GM21723 (cell line): ENCODE measurements around the gene NCOA1.

Experiments
- ATAC-seq: cut with Tn5 transposase; IDR thresholded peaks from one replicate; pipeline ENCODE4 v1.9.1; 2021; ENCODE audit warnings: mild to moderate bottlenecking, moderate library complexity; ENCODE audit not compliant: unreplicated experiment

The NCOA1 gene

DNA sequence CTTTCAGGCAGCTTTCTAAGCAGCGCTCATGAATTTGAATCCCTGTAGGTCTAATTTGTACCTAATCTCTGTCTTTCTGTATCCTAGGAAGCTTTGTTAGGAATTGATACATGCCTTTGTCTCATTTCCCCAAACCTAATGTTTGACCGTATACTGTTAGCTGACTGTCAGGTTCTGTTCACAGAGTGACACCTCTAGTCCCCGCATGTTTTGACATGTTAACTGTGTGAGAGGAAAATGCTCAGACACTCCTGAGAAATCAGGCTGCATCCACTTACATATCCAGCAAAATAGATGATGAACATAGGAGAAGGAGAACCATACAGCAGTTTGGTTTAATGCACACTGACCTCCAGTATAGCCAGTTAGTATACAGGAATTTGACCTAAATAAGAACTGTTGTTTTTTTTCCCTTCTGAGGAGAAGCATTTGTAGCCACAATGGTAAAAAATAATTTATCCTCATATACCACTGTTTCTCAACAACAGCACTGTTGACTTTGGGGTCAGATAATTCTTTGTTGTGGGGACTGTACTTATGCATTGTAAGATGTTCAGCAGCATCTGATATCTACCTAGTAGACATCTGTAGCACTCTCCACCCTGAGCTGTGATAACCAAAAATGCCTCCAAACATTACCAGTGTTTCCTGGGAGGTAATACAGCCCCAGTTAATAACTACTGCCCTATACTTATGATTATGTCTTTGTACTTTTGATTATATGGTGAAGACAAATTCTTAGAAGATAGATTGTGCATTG, 130.9 kb downstream of the NCOA1 start:
- no peak for ATAC-seq

DNA sequence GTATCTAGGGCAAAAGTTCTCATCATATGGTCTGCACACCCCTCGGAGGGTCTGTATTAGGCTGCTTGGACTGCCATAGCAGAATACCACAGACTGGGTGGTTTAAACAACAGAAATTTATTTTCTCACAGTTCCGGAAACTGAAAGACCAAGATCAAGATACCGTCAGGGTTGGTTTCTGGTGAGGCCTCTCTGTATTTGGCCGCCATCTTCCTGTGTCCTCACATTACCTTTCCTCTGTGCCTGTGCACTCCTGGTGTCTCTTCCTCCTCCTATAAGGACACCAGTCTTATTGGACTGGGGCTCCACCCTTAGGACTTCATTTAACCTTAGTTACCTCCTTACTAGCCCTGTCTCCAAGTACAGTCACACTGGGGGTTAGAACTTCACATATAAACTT, 132.5 kb downstream of the NCOA1 start:
- ATAC-seq = no peak

DNA sequence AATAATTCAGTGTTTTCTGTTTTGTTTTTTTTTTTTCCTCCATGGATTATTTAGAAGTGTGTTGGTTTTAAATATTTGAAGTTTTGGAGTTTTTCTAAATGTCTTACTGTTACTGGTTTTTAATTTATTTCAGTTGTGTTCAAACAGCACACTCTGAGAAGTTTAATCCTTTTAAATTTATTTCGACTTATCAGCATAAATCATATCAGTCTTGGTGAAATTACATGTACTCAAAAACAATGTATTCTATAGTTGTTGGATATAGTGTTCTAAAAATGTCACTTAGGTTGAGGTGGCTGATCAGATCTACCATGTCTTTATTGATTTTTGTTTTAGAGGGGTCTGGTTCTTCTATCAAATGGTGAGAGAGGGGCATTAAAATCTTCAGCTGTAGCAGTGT, 134.7 kb downstream of the NCOA1 start:
- ATAC-seq = no peak

DNA sequence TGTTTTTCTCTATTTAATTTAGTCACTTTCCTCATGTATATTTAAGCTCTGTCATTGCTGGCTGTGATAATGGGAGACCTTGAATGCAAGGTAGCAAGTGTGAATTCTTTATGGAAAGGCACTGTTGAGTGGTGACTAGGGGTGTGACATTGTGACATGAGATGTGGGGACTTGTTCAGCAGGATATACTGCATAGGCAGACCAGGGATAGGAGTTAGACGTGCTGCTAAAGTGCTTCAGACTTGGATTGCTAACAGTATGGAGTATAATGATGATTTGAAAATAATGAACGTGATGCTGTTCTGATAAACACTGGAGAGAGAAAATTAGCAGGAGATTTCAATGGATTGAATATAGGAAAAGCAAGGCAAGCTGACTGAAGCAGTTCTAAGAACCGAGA, 135.1 kb downstream of the NCOA1 start:
- ATAC-seq = no peak

DNA sequence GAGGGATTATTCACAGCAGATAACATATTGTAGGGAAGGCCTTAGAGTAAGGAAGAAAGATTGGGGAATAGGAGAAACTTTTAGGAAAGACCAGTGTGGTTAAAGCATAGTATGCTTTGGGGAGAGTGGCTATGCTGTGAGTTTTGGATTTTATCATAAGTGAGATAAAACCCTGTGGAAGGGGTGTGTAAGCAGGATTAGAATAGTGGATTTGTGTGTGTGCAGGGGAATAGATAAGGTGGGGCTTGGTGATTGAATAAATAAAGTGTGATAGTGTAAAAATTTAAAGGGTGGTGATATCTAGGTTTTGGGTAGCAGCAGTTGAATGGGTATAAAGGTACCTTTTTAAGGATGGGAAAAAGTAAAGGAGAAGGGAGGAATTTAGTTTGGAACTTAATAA, 137.7 kb downstream of the NCOA1 start:
- ATAC-seq = no peak

DNA sequence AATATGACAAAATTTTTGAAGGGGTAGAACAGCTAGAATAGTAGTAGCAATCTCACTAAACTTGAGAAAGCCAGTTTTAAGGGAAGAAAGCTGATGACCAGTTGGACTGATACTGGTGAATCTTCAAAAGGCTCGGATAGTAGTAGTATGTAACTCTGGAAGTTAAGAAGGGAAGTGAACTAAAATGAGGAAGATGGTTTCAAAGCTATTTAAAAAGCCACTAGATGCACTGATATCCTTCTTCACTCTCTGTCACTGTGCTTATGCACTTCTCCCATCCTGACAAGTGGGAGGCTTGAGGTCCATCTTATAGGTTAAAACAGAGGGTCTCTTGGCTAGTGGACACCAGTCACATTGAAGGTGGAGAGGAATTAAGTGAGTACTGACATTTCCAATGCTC, 141.1 kb downstream of the NCOA1 start:
- no peak for ATAC-seq

DNA sequence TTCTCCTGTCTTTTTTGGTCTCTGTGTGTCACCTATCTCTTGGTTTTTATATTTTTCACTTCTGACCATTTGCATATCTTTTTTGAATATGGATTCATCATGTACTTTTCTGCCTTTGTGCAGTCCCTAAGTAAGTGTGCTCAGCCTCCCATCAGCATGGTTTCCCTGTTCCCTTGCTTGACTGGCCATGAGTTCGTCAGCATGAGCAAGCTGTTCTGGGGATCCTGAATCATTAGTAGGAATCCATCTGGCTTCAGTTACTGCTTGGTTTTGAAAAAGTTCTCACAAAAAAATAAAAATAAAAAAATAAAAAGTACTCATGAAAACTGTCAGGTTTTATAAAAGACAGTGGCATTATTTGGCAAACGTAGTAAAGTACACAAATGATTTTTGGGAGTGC, 144.1 kb downstream of the NCOA1 start:
- no peak for ATAC-seq

DNA sequence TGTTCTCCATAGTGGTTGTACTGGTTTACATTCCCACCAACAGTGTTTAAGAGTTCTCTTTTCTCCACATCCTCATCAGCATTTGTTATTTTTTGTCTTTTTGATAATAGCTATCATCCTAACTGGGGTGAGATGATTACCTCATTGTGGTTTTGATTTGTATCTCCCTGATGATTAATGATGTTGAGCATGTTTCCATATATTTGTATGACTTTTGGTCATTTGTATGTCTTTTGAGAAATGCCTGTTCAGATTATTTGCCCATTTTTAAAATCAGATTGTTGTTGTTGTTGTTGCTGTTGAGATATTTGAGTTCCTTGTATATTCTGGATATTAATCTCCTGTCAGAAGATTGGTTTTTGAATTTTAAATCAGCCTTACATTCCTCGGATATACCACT, 147.5 kb downstream of the NCOA1 start:
- no peak for ATAC-seq

DNA sequence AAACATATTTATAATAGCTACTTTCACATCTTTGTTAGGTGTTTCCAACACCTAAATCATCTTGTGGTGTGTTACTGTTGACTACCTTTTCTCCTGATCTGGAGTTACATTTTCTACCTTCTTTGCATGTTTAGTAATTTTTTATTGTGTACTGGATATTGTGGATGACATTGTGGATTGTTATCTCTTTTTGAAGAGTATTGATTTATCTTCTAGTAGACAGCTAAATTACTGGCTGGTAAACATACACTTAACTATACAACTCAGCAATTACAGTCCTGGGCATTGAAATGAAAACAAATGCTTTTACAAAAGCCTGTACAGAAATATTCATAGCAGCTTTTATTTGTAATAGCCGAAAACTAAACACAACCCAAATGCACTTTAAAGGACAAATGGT, 151.3 kb downstream of the NCOA1 start:
- no peak for ATAC-seq

DNA sequence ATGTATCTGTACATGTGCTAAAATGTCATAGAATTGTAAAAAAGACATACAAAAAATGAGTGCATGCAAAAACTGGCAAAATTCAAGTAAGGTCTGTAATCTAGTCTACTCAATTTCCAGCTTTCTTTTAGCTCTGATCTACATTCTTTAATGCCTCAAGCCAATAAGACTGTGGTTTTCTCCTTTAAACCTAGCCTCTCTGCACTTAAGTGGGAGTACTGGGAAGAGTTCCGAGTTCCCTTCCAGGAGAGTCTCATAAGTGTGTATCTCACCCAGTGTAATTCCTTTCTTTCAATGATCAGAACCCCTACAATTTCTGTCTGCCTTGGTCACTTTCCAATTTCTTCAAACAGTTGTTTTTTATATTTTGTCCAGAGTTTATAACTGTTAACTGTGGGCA, 152.0 kb downstream of the NCOA1 start:
- ATAC-seq = no peak

DNA sequence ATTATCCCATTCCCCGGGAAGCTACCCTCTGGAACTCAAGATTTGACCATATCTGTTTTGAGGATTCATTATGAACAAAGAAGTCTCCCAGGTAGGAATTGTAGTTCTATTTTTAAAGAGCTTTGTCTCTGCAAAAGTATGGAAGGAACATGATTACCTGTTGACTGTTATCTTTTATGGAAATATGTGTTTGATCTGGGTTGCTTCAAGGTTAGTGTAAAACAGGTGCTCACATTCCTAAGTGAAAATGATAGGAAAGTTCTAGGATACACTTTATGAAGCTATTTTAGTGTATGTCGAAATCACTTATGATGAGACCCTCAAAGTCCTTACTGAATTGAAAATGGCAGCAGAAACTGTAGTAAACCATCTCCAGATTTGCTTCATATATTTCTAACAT, 153.0 kb downstream of the NCOA1 start:
- no peak for ATAC-seq

DNA sequence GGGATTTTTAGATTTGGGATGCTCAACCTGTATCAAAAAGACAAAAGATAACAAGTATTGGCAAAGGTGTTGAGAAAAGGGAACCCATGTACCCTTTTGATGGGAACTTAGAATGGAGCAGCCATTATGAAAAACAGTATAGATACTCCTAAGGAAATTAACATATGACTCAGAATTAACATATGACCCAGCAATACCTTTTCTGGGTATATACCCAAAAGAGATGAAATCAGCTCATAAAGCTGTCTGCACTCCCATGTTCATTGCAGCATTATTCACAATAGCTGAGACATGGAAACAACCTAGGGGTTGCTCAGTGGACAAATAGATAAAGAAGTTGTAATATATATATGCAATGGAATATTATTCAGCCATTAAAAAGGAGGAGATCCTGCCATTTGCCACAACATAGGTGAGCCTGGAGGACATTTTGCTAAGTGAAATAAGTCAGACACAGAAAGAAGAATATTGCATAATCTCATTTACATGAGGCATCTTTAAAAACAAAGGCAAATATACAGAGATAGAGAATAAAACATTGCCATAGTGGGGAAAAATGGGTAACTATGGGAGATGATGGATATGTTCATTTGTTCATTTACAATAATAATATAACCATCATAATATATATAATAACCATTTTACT, 160.1 kb downstream of the NCOA1 start:
- ATAC-seq = no peak

DNA sequence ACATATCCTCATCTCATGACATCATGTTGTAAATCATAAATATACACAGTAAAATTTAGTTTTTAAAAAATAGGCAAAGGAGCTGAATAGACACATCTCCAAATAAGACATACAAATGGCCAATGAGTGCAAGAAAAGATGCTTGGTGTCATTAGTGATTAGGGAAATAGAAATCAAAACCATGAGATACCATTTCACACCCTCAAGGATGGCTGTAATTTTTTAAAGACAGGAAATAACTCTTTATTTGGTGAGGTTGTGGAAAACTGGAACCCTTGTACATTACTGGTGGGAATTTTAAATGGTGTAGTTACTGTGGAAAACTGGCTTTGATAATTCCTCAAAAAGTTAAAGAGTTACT, 160.6 kb downstream of the NCOA1 start:
- no peak for ATAC-seq

DNA sequence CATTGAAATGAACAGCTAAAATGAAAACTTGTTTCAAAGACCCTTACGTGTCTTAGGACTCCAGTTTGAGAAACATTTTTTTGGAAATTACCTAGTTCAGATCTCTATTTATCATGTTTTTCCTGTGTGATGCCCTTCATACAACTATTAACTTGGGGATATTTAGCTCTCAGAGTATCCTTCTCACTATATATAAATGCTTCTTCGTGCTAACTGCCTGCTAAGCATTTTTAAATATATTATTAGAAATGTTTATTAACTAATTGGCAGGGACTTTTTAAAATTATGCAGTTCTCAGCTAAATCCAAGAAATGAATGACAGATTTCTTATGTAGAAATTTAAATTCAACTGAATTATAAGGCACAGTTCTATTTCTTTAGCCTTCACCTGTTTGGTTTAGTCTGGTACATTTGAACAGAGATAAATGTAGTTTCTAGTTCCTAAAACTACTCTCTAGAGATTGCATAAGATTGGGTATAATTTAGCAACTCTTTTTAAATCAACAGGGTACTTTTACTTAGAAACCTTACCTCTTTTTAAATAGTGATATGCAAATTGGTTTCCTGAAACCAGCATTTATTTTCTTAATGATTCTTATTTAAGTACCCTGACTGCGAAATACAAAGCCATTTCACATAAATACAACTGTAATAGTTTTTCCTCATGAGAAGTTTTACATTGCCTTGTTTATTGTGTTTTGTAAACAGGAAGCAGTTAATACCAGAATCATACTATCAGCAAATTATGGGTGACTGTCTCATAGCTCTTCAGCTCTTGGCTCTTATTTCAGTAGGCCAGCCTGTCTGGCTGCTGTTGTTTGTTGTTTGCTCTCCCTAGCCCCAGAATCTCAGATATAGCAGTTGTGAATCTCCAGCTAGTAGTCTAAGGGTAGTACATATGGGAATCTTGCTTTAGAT, 161.5 kb downstream of the NCOA1 start:
- peak; percentile 66 for ATAC-seq

DNA sequence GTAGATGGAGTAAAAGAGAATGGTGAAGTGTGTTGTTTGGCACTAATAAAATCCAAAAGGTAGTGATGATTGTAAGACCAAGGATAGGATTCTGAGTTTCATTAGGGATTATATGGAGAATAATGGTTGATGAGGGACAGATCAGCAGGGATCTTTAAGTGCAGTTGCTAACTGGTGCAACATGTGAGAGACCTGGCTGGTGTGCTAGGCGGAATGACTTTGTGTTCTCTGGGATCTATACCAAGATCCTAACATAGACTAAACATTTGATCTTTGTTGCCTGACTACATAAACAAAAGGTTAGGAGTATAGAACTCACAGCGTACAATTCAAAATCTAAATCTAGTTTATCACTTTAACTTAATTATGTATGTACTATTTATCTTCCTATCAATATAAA, 166.8 kb downstream of the NCOA1 start:
- ATAC-seq = no peak

DNA sequence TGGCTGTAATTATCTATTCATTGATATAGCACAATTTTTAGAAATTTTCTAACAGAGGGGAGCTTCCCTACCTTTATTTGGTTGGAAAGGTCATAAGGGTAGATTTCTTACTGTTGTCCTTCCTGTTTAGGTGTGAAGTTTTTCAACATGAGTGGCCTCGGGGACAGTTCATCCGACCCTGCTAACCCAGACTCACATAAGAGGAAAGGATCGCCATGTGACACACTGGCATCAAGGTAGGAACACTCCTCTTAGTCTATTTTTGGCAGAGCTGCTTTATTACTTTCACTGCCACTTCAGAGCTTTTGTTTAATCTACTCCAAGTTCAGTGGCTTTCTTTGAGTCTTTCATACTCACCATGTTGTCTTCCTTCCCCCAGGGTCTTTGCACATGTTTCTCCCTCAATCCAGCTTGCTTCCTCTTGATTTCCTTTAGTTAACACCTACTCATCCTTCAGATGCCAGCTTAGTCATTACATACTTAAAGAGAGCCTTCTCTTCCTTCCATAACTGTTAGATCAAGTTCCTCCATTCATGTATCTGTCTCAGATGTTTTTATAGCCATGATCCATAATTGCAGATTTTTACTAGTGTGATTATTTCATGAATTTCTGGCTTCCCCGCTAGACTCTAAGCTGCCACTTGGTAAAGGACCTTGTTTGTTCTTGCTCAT, 167.6 kb downstream of the NCOA1 start:
- no peak for ATAC-seq

DNA sequence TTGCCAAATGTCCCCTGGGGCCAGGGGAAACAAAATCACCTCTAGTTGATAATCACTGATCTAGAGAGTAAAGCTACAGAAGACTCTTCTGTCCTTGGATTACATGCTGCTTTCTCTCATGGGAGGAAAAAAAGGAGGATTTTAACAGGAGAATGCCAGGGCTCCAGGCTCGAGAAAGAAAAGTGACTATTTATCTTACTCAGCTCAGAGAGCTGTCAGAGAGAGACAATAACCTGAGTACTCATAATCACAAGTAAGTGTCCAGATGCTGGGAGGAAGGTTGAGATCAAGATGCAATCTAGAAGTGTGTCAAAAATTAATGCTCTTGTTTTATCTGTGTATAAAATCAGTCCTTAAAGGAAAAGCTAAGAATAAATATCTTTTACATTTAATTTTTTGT, 168.8 kb downstream of the NCOA1 start:
- ATAC-seq = no peak

DNA sequence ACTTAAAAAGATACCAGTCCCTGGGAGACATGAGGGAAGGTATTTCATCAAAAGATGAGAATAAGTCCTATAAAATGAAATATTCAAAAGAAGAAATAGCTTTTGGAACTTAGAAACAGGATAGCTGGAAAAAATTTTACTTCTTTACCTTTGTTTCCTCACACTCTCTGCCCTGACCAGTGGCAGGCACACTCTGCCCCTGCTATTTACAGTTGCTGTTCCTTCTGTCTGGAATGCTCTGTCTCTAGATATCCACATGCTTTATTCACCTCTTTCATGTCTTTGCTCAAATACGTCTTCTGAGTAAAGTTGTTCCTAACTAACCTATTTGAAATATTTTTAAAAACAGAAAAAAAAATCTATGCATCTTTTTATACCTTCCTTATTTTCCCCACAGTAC, 176.5 kb downstream of the NCOA1 start:
- no peak for ATAC-seq

DNA sequence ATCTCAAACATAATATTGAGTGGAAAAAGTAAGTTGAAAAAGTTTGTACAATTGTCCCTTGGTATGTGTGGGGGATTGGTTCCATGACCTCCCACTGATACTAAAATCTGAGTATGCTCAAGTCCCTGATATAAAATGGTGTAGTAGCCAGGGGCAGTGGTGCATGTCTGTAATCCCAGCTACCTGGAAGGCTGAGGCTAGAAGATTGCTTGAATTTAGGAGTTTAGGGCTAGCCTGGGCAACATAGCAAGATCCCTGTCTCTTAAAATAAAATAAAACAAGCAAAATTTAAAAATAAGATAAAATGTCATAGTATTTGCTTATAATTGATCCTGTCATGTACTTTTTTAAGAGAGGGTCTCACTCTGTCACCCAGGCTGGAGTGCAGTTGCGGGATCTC, 180.2 kb downstream of the NCOA1 start:
- ATAC-seq = no peak

DNA sequence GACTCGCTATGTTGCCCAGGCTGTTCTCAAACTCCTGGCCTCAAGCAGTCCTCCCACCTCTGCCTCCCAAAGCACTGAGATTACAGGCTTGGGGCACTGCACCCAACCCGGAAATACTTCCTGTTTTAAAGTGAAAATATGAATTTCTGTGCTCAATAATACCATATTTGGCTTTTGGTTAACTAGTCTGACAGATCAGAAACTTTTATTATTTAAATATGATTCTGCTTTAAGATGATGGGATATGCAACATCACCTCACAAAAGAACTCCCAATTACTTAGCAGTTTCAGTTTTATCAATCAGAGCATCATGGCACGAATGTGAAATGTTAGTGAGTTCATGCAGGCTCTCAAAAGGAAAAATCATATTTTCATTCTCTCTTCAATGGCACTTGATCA, 181.5 kb downstream of the NCOA1 start:
- no peak for ATAC-seq

DNA sequence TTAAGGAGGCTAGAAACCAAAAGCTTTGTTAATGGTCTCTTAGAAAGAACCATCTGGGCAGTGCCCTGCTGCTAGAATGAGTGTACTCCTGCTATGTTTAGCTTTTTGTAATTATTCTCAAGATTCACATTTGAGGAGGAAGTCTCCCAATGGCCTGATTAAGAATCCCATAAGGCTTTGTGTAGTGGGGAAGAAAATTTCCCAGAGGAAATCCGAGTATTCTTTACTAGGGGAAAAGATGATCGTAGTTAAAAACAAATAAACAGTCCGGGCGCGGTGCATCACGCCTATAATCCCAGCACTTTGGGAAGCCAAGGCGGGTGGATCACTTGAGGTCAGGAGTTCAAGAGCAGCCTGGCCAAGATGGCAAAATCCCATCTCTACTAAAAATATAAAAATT, 184.3 kb downstream of the NCOA1 start:
- no peak for ATAC-seq
